HG03354 (cell line): ENCODE results near the gene CCM2.
"Not testable (repeated sequence)": the region's sequence is repeated elsewhere in the genome, so short reads cannot be mapped to it uniquely, and the experiment has no call there.

Experiments used
- ATAC-seq: cut with Tn5 transposase; IDR thresholded peaks from one replicate; pipeline ENCODE4 v1.9.1; 2021; ENCODE audit warnings: mild to moderate bottlenecking; ENCODE audit not compliant: unreplicated experiment, poor library complexity, severe bottlenecking

CCM2 gene

GRCh38 chr7:44995555-44996493 is 4.2 kb upstream of the CCM2 start:
- peak; percentile 25 for ATAC-seq

- ATAC-seq: no peak
Observed at GRCh38 chr7:44998153-44998871, 1.7 kb upstream of the CCM2 start.

GRCh38 chr7:44999245-45000092 is 532 bp upstream of the CCM2 start:
- peak; percentile 69 for ATAC-seq

DNA sequence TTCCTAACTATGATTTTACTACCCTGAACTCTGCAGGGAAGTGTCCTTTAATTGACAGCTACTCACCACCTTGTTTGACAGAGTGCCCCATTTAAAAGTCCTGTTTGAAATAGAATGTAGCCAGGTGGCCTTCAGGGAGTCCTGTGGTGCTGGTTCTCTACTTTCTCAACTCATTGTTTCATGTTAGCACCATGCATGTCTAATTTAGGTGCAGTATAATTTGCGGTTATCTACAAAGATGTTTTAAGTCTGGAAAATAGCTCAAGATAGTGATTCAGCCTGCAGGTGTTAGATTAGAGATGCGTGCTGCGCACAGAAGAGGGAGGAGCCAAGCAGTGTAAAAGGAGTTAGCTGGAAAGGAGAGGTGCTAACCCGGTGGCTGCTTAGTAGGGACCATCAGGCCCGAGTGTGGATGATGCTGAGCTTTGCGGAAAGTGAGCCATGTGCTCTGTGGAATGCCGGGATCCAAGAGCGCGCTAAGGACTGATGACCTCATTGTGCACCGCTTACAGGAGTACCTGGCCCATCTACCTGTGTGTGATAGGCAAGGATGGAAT is 1.2 kb downstream of the CCM2 start:
- peak; percentile 39 for ATAC-seq

DNA sequence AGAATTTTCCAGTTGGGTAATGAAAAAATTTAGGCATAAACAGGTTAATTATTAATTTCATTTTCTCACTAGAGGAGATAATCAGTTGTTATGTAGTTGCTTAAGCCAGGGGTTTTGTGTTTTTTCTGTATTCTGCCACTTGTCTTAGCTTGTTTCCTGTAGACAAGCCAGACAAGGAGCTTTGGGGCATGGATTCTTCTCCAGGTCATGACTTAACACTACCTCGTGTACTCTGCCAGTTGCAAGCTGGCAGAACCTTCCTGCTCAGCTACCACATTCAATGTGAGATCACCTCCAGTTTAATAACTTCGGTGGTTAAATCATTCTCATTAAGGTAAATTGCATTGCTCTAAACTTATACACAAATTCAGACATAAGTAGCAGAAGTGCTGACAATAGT is 1.8 kb downstream of the CCM2 start:
- no peak for ATAC-seq

DNA sequence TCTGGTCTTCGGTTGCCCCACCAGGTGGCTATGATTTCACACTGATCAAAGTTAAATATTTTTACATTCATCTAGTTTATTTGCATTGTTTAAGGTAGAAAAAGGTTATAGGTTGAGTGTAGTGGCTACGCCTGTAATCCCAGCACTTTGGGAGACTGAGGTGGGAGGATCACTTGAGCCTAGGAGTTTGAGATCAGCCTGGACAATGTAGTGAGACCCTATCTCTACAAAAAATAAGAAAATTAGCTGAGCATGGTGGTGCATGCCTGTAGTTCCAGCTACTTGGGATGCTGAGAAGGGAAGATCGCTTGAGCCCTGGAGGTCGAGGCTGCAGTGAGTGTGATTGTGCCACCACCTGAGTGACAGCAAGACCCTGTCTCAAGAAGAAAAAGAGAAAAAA is 3.8 kb downstream of the CCM2 start:
- no peak for ATAC-seq

DNA sequence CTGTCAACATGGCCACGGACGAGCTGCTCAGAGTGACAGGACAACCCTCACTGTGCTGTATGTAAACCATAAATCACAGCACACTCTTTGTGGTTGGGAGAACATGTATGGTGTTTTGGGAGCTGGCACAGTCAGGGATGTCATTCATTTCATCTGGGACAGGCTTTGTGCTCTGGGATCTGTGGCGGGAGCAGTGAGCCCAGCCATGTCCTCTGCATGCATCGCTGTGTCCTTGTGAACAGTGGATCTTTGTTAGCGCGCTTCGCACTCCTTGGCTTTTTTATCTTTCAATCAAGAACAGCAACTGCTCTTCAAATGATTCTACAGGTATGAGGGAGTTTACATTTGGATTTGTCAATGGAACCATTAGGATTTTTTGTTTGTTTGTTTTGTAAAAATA is 7.1 kb downstream of the CCM2 start:
- no peak for ATAC-seq

DNA sequence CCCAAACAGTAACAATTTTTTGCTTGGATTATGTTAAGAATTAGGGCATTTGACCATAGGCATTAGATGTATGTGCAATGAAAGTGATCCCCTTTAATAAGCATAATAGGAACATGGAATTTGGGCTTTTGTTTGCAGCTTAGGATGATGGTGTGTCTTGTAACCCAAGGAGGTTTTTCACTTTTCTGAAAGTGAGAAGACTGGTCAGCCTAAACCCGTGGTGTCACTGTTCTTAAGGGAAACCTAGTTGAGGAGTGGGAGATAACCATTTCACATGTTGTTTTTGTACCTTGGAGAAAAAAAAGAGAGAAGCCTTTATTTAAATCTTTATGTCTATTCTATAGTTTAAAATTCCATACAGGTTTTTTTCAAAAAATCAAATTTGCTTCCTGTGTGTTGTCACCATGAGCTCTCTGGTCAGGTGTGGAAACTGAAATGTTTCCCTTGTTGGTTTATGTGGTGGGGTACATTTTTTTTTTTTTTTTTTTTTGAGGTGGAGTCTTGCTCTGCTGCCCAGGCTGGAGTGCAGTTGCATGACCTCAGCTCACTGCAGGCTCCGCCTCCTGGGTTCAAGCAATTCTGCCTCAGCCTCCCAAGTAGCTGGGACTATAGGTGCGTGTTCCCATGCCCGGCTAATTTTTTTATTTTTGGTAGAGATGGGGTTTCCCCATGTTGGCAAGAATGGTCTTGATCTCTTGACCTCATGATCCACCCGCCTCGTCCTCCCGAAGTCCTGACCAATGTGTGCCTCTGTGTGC is 7.7 kb downstream of the CCM2 start:
- ATAC-seq: peak; percentile 84

GRCh38 chr7:45013465-45013967 is 13.5 kb downstream of the CCM2 start:
- ATAC-seq: no peak

DNA sequence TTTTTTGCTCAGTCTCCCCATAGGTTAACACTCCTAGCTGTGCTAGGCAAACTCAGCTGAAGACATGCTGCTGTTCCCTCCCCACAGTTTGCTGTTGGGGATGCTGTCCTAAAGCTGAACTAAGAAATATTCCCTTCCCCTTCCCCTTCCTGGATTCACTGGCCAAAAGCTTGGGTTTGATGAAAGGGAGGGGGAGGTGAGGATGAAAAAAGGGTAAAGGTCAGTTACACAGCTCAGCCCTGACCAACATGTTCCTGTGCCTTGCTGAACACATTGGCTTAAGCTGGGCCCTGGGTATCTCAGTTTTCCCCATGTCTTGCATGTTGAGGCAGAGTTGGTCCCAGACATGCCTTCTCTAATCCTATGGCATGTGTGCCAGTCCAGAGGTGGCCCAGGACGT is 15.3 kb downstream of the CCM2 start:
- ATAC-seq: no peak

DNA sequence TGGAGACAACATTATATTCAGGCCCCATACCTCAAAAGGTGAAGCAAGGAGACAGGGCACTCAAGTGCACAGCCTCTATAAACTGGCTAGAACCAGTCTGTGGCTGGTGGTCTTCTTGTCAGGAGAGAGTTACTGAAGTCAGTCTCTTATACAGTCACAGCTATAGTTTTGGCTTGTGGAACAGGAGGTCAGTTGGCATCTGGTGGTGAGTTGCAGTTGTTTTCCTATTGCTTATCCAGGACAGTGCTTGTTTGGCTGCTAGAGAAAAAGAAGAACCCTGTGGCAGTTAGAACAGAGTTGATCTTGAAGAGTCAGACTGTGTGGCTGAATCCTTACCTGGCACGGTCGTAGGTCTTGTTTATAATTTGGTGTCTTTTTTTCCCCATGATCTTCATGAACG is 17.3 kb downstream of the CCM2 start:
- no peak for ATAC-seq

- ATAC-seq: no peak
Observed at GRCh38 chr7:45020915-45021314, 20.9 kb downstream of the CCM2 start.

- peak; percentile 82 for ATAC-seq
Observed at GRCh38 chr7:45021604-45022296, 21.7 kb downstream of the CCM2 start.

- no peak for ATAC-seq
Observed at GRCh38 chr7:45024126-45024744, 24.2 kb downstream of the CCM2 start.

GRCh38 chr7:45025473-45025872 is 25.5 kb downstream of the CCM2 start:
- ATAC-seq: not testable (repeated sequence)

GRCh38 chr7:45026013-45026412 is 26.0 kb downstream of the CCM2 start:
- no peak for ATAC-seq

DNA sequence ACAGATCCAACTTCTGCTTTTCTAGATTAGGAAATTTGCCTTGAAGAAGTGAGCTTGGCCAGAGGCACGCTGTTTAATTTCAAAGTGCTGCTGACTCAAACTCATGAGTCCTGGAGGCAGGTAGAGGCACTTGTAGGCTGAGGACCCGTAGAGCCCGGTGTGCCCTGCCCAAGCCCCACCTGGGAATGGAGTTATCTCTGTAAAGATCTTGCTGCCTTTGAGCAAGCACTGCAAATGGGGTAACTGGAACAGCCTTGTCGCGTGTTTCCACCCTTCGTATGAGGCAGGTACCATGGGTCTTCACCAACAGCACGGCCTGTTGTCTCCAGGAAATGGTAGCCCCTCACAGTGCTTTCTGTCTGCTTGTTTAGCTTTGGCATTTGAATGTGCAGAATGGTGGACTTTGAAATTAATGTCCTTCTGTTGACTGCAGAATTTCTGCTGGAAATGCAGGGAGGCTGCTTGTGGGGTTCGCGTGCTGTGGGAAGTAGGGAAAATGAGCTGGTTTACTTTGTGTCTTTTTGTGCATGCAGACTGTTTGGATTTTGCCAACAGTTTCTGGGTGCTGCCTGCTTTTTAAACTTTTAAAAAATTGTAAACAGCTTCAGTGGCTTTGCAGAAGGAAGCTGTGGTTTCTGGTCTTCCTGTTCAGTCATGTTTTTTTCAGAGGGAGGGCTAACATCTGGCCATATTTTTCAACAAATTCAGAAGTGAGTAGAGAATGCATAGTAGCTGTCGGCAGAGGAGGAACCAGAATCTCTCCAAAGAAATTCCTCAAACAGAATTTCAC is 27.2 kb downstream of the CCM2 start:
- ATAC-seq: peak; percentile 51
